HG03575 (cell line): ENCODE results near the gene MEF2C.
"Not testable (repeated sequence)": the region's sequence is repeated elsewhere in the genome, so short reads cannot be mapped to it uniquely, and the experiment has no call there.

Experiments used
- ATAC-seq: cut with Tn5 transposase; IDR thresholded peaks from one replicate; pipeline ENCODE4 v1.9.1; 2021; ENCODE audit not compliant: unreplicated experiment, insufficient number of reproducible peaks, low FRiP score; ENCODE audit errors: extremely low read depth

The MEF2C gene

DNA sequence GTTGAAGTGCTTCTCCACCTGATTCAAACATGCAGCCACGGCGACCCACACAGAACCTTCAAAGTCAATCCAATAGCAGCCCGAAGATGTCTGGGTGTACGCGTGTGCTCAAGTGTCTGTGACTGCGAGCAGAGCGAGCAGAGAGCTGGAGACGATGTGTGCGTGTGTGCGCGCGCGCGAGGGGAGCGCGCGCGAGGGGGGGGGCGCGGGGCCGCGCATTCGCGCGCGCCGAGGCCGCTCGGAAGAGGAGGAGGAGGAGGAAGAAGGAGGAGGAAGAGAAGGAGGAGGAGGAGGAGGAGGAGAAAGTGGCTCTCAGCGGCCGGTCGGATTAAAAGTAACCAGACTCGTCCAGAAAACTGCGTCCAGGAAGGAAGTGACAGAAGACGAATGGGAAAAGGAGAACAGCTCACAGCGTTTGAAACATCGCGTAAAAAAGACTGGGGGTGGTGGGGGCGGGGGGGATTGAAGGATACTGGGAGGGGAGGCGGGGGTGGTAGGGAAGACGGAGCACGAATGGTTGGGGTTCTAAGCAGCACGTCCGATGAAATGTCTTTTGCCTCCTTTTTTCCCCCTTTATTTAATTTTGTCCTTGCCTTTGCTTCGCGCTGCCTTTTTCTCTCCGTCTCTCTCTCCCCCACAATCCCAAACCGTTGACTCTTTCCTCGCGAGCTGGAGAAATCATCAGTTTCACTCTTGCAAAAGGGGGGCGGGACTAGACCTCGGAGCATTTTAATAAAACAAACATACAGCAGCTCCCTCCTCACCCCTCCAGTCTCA is at the start of gene MEF2C:
Gene MEF2C, minus strand, starts transcription at position 126 of the 777 bp plus-strand sequence. CDS start 59,396 bp downstream, outside the sequence.
- no peak for ATAC-seq

DNA sequence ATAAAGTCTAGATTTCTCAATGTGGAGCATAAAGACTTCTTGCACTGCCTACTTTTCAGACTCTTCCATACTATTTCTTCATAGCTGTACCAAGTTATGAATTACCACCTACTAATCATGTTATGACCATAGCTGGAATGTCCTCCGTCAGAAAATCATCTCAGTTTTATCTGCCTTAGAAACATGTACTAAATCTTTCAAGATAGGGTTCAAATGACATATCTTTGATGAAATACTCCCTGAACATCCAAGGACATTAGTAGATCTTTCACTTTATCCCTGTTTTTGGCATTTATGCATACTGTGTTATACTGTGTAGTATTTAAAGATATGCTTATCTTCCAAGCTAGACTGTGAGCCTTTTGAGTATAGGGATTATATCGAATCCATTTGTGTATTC is 49.6 kb upstream of the MEF2C start:
- ATAC-seq: no peak

DNA sequence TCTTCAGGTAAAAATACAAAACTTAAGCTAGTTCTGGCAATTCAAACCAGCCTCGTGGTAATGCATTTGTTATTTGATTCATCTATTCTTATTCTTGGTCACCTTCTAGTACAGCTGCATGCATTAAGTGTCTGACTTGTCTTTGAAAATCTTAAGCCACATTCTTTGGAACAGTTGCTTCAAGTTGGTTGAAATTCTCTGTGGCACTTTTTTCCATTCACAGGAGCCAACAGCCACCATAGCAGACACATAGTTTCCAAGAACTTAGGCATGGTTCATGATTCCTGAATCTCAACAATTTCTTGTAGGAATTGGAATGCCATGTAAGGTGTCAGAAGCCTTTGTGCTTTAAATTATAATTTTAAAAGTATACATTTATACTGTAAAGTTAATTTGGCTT is 47.4 kb upstream of the MEF2C start:
- ATAC-seq: no peak

DNA sequence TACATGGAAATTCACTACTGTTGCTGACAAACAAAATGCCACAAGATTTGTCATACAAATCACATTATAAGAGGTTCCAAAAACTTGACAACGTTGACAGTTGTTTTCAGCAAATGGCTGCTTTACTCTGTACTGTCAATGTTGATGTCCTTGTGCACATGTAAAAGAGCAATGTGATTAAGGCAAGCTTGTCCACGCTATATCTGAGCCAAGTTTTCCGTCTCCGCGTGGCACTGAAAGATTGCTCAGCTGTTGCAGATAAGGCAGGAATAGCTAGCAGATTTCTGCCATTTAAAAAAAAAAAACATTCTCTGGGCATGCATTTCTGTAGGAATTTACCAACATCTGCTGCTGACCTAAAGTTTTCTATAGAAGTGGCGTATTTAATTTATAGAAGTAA is 46.4 kb upstream of the MEF2C start:
- no peak for ATAC-seq

DNA sequence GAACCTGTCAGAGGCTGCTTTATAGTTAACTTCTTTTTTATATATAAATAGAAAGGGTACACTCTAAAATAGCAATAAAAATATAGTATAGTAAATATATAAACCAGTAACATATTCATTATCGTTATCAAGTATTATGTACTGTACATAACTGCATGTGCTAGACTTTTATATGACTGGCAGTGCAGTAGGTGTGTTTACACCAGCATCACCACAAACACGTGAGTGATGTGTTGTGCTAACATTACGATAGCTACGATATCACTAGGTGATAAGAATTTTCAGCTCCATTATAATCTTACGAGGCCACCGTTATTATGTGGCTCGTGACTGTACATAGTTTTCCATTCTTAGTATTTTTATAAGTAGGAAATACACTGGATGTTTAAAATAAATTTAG is 43.8 kb upstream of the MEF2C start:
- no peak for ATAC-seq

DNA sequence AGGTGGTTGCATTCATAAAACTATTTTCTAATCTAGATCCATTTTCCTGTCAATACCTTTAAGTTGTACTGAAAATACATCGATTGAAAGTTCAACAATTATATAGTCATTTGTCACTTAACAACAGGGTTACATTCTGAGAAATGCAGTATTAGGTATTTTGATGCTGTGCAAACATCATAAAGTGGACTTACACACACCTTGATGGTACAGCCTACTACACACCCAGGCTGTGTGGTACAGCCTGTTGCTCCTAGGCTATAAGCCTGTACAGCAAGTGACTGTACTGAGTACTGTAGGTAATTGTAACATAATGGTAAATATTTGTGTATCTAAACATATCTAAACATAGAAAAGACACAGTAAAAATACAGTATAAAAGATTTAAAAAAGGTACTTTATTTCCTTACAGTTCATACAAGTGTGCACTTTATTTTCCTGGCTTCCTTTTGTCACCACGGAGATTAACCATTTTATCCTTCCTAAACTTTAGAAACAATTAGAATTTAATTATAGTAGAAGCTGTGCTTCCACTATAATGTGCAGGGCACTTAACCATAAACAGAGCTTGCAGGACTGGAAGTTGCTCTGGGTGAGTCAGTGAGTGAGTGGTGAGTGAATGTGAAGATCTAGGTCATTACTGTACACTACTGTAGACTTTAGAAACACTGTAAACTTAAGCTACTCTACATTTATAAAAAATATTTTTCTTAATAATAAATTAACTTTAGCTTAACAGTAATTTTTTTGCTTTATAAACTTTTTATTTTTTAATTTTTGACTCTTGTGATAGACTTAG is 42.9 kb upstream of the MEF2C start:
- ATAC-seq: no peak

DNA sequence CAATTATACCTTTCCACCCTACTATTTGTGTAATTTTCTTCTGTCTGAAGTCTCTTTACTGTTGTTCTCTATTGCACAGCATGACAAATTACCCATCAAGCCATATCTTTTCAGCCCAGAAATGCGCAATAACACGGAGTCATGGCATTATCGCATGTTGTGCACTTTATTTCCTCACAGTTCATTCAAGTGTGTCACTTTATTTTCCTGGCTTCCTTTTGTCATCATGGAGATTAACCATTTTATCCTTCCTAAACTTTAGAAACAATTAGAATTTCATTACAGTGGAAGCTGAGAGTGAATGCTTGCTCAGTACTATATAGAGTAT is 41.3 kb upstream of the MEF2C start:
- no peak for ATAC-seq

DNA sequence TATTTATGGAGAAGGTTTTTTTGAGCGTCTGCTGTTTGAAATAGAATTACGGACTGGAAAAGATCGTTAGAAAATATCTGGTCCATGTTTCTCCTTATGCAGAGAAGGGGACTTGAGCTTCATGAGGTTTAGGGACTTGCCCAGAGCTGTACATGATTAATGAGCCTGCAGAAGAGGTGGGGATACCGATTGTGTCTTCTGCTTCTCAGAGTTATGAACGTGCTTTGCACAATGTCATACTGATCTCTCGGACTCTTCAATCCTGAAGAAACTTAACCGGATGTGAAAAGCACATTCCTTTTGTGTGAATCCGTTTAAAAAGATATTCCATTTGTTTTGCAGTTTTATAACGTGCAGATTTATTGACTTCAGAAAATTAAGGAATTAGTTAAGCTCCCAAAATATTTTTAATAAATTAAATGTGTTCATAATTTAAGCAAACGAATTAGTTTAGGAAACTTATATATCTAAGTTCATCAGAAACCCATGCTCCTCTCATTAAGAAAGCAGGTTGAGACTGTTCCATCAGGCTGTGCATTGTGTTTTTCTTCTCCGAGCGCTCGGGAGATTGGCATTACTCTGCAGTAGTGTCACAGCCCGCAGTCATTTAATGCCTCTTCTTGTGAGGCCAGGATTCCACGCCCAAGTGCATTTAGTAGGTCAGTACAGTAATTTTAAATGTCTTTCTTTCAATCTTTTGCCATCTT is 40.8 kb upstream of the MEF2C start:
- ATAC-seq: no peak

DNA sequence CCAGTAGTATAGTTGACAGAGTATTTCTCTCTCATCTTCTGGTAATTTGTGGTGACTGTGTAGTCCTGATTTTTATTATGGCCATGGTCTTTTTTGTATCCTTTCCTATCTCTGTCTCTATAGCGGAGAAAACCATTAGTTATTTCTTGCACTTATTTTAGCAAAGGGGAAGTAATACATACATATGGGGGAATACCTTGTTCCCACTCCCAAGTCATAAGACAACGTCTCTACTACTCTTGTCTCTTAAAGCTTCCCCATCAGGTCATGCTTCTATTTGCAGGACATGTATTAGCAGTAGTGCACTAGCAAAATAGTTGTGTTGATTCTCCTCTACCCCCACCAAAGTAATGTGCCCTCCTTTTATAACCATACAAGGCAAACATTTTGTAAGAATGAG is 29.8 kb upstream of the MEF2C start:
- ATAC-seq: not testable (repeated sequence)

DNA sequence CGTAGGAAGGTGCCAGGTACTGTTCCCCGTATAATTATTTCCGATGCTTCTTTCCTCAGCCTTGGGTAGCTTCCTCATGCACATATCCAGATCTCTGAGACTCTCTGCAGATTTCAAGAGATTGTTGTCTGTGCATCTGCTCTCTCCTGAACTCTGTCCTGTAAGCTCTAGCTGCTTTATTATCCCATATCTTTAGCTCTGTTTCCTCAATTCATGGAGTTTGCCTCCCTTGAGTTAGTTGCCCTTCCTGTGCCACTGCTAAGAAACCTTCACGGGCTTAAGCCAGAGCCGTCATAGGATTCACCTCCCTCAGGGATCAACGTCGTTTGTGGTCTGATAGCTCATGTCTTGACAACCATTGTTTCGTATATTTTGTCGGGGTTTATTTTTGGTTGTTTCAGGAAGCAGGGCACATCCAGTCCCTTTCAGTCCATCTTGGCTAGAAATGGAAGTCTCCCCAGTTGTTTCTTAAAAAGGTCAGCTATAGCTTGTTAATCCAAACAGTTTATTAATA is 28.1 kb upstream of the MEF2C start:
- ATAC-seq: not testable (repeated sequence)

DNA sequence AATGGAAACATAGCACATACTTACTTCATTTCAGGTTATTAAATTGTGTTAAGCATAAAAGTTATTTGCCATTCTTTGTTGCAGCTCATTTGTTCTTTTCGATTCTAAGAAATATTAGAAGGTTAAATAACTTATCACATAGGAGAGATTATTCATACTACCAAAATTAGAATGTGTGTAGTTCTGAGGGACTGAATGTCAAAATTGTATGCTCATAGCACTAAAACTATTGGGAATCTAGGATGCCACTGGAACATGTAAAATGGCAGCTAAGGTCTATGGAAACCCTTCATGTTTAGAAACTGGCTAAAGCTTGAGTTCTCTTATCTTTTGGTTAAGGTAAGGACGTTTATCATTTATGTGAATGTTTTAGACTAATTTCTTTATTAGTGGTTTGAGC is 21.5 kb upstream of the MEF2C start:
- not testable (repeated sequence) for ATAC-seq

DNA sequence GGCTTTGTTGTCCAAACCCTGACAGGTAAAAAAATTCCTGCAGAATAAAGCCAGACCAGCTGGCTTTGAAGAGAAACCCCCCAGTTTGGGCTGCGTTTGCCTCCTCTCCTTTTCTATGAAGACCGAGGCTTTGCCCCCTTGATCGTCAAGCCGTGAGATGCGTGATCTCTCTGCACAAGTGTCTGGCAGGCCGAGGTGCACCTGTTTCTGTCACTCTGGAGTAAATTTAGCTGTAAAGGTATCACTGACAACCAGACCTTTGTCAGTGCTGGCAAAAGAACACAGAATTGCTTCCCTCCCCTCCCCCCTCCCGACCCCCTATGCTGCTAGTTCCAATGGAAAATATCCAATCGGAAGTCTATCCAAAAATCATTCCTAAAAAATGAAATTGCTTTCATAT is 21.0 kb upstream of the MEF2C start:
- not testable (repeated sequence) for ATAC-seq

DNA sequence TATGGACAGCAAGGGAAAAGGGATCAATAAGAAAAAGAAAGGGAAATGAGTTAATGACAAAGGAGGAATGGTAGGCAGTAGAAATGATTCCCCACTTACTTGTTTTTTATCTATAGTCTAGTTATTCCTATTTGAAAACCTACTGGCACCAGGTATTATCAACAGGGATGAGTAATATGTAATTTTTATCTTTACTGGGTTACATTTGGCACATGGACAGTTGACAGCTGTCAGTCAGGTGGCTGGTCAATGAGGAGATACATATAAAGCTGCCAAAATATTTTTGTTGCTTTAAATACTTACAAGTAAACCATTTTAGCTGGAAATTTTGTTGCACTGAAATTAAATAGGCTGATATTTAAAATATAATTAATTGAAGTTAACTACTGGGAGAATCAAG is 18.1 kb upstream of the MEF2C start:
- ATAC-seq: not testable (repeated sequence)

DNA sequence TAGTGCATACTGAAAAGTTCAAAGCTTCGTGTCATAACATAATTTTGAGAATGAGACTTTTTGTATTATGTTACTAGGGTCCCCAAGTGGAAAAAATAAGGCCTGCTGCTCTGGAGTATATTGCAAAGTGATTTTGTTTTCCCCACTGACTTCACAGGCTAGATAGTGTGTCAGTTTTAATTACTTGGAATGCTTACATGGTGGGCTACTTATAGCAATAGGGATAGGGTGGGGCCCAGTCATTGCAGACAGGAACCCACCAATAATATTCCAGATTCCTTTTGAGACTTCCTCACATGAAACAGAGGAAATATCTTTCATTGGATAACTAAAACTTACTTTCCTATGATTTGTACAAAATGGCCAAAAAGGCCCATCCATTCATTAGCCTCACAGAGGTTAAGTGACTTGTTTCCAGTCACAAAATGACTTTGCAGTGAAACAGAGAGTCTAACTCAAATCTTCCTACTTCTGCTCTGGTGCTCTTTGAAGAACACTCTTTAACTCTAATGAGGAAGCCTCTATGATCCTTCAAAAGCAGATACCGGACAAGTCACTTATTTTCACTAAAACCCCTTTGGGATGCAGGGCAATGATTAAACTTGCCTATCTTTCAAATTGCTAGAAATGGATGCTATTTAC is 16.2 kb upstream of the MEF2C start:
- ATAC-seq: no peak

DNA sequence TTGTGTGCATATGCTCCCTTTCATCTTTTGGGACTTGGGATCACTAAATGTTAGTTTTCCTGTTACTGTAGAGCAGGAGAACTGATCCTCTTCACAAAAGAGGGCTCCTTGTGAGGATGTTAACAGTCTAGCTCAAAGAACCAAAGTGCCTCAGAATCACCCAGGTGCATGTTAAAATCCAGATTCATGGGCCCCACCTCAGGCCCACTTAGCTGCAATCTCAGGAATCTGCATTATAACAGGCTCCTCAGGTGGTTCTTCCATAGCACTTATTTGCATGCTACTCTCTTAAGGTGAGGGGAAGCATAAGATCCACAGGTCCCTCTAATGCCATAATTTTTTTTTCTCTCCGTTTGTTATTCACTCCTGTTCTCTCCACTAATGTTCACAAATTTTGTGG is 14.8 kb upstream of the MEF2C start:
- ATAC-seq: no peak

DNA sequence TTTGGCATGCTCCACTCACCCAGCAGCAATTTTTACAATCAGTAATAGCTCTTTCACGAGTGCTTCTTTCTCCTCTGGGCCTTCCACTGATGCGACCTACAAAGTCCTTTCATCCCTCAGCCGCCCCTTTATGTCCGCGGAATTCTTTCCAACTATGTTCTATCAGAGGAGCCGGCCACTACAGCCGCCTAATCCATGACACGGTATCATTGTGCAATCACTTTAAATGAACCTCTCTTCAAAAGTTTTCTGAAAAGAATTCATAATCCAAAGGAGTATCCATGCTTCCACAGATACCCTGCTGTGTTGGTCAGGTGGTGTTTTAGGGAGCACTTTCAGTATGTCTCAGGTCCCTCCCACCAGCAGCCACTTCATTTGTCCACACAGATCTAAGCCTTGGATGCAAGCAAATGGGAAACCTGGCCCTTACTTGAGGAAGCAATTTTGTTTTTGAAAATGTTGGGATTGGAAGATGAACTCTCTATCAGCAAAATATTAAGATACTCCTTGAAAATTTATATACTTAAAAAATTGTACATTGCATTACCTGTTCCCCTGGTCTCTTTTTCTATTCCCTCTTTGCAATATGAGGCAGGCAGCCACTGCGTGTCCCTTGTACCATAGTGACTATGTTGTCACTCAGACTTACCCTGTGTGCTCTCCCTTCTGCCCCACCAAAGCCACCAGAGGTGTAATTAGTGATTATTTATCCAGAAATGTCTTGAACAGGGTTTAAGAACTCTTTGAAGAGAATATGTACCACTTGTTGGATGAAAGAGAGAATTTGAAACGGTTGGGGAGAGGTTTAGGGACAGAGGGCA is 12.9 kb upstream of the MEF2C start:
- ATAC-seq: no peak

DNA sequence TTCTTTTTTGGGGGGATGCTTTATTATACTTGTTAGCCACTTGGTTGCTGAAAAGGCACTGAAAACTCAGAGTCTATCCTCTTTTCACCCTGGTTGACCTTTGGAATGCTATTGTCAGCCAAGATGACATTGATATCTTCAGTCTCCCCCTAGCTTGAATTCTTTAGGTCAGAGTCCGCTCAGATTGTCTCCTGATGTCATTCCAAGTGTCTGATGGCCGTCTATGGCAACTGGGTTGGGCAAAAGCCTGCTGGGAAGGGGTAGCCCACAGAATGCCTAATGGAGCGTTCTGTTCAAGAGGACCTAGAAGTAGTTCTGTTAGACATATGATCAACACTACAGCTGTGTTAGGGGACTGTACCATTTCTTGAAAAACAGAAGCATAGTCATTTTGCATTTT is 9.7 kb upstream of the MEF2C start:
- ATAC-seq: no peak

DNA sequence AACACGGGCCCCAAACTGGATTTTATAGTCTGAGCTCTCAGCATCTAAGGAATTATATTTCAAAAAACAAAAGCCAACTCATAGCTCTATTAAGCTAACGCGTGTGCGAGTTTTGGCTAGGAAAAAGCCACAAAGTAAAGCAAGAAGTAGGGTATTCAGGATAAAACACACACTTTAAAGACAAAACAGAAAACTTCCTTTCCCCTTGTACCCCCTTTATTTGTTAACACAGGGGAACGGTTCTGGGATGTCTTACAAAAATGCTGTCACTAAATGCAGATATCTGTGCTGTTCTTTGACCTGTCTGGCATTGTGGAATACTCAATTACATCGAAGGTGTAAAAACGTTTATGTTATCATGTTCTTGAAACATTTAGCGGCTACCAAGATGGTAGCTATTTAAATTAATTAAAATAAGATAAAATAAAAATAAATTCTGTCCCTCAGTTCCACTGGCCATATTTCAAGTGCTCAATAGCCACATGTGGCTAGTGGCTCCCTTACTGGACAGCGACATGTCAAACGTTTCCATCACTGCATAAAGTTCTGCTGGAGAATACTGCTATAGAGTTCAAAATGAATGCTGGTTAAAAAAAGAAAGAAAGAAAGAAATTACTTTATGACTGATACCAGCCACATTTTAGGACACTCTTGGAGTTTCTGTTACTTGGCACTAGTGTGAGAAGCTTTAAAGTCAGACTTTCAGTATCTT is 7.2 kb upstream of the MEF2C start:
- no peak for ATAC-seq
